ENCODE measurements around the gene SPATA31E1. TPM values are rescaled to one million over a fixed set of nuclear protein-coding genes. Genes with fewer than 3 reads are reported as not detected.
"Not testable (repeated sequence)": the region's sequence is repeated elsewhere in the genome, so short reads cannot be mapped to it uniquely, and the experiment has no call there.

Gene SPATA31E1
- total RNA-seq, 1 experiment from 2014 or later: 0.04 TPM

DNA sequence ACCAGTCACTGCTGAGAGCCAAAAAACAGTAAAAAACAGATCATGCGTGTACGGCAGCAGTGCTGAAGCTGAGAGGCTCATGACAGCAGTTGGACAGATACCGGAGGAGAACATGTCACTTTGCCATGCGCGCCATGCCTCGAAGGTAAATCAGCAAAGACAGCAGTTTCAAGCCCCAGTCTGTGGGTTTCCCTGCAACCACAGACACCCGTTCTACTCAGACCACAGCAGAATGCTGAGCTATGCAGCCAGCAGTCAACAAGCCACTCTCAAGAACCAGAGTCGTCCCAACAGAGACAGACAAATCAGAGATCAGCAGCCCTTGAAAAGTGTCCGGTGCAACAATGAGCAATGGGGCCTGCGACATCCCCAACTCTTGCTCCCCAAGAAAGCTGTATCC is 40.3 kb downstream of the SPATA31E1 start:
- H3K79me2 ChIP-seq (ENCODE audit: low read length); H3K9ac ChIP-seq (ENCODE audit: low read length); H3K27me3 ChIP-seq (ENCODE audit: low read length); H3F3A ChIP-seq (ENCODE audit: low read length, unreplicated experiment); DNase-seq; H3K9me3 ChIP-seq (ENCODE audit: low read length); H3K36me3 ChIP-seq (ENCODE audit: low read depth, low read length); H3K4me1 ChIP-seq (ENCODE audit: insufficient read depth, low read length); intact Hi-C loops (cut with micrococcal nuclease); H3K9me2 ChIP-seq (replicated peaks; ENCODE audit: low read length); H2AFZ ChIP-seq (ENCODE audit: low read length); H3K27ac ChIP-seq (ENCODE audit: low read length); CTCF ChIA-PET; BruUV-seq (replicated peaks); H3K4me3 ChIP-seq (ENCODE audit: low read length); H4K20me1 ChIP-seq (ENCODE audit: low read length); H3K4me2 ChIP-seq (ENCODE audit: low read length); ATAC-seq; POLR2A ChIA-PET (ENCODE audit: unreplicated experiment): not testable (repeated sequence)

DNA sequence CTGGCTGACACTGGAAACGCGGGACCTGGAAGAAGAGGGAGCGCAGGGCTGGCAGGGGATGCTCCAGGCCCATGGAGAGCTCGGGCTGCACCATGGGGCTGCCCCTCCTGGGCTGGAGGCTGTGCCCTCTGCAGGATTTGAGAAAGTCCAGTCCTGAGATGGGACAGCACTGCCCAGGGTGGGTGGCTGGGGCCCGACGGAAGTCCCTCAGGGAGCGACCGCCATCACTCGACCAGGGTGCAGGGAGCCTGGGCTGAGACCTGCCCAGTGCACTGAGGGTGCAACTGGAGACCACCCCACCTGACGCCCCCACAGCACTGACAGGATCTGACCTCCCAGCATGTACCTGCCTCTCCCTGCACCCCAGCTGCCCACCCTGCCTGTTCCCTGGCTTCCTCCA is 42.2 kb downstream of the SPATA31E1 start:
- BruUV-seq (replicated peaks); H3K36me3 ChIP-seq (ENCODE audit: low read depth, low read length); H3K9me2 ChIP-seq (replicated peaks; ENCODE audit: low read length); H3K79me2 ChIP-seq (ENCODE audit: low read length); H3K27me3 ChIP-seq (ENCODE audit: low read length); H3K4me1 ChIP-seq (ENCODE audit: insufficient read depth, low read length); CTCF ChIA-PET; H3K4me3 ChIP-seq (ENCODE audit: low read length); H4K20me1 ChIP-seq (ENCODE audit: low read length); H3K9me3 ChIP-seq (ENCODE audit: low read length); H3K27ac ChIP-seq (ENCODE audit: low read length); intact Hi-C loops (cut with micrococcal nuclease); DNase-seq; H2AFZ ChIP-seq (ENCODE audit: low read length); H3K4me2 ChIP-seq (ENCODE audit: low read length); ATAC-seq; POLR2A ChIA-PET (ENCODE audit: unreplicated experiment); H3F3A ChIP-seq (ENCODE audit: low read length, unreplicated experiment); H3K9ac ChIP-seq (ENCODE audit: low read length): not testable (repeated sequence)

DNA sequence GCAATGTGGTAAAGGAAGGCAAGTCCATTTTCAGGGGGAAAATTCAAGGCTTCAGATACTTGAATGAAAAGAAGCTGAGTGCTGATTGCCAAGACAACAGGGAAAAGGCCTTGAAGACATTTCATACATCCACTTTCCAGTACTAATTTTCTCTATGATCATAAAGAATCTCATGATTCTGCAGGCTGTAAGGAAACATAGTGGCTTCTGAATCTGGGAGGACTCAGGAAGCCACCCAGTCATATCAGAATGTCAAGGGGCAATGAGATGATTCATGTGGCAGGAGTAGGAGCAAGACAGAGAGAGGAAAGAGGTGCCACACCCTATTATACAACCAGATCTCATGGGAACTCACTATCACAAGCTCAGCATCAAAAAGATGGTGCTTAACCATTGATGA is 46.5 kb downstream of the SPATA31E1 start:
- CTCF ChIA-PET; H3K36me3 ChIP-seq (ENCODE audit: low read depth, low read length); H3K9me3 ChIP-seq (ENCODE audit: low read length); H3K27ac ChIP-seq (ENCODE audit: low read length); BruUV-seq (replicated peaks); H3K27me3 ChIP-seq (ENCODE audit: low read length); H2AFZ ChIP-seq (ENCODE audit: low read length); H3K9ac ChIP-seq (ENCODE audit: low read length); DNase-seq; H3K4me1 ChIP-seq (ENCODE audit: insufficient read depth, low read length); H3F3A ChIP-seq (ENCODE audit: low read length, unreplicated experiment); ATAC-seq; intact Hi-C loops (cut with micrococcal nuclease); H3K4me2 ChIP-seq (ENCODE audit: low read length); H3K79me2 ChIP-seq (ENCODE audit: low read length); H4K20me1 ChIP-seq (ENCODE audit: low read length); H3K9me2 ChIP-seq (replicated peaks; ENCODE audit: low read length); H3K4me3 ChIP-seq (ENCODE audit: low read length); POLR2A ChIA-PET (ENCODE audit: unreplicated experiment): not testable (repeated sequence)

DNA sequence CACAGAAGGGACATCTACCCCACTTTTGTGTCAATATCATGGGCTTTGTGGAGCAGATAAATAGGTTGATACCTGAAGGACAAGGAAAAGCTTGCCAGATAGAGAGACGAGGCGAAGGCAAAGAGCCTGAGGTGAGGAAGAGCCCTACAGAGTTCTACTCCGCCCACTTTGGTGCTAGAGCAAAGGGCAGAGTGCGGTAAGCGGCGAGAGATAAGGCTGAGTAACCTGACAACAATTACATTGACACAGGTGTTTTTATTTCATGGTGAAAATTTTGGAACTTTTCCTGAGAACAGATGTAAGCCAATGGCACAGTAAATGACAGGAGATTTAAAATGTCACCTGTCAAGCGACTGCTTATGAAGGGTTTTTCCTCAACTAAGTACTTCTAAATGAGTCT is 51.8 kb downstream of the SPATA31E1 start:
- H2AFZ ChIP-seq (ENCODE audit: low read length); ATAC-seq: not testable (repeated sequence)

DNA sequence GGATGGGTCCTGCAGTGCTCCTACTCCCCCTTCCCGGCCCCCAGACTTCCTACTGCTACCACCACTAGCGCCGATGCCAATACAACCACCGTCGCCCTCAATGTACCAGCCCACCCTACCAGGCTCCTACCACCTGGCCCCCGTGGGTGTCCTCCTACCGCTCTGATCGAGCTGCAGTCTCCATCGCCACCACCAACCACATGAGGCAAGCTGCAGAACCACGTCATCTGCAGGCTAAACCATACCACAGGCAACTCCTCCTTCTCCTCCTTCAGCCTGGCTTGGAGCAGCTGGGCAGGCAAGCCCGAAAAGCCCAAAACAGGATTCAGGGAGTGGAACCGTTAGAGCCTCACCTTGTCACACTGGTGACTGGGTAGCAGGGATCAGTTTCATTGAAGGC is 54.7 kb downstream of the SPATA31E1 start:
- H3K4me3 ChIP-seq (ENCODE audit: low read length); H3K9me2 ChIP-seq (replicated peaks; ENCODE audit: low read length); H3K9ac ChIP-seq (ENCODE audit: low read length); H2AFZ ChIP-seq (ENCODE audit: low read length); H3K9me3 ChIP-seq (ENCODE audit: low read length); H3K4me2 ChIP-seq (ENCODE audit: low read length); H4K20me1 ChIP-seq (ENCODE audit: low read length); BruUV-seq (replicated peaks); CTCF ChIA-PET; H3K36me3 ChIP-seq (ENCODE audit: low read depth, low read length); H3K4me1 ChIP-seq (ENCODE audit: insufficient read depth, low read length); H3K27me3 ChIP-seq (ENCODE audit: low read length); POLR2A ChIA-PET (ENCODE audit: unreplicated experiment); DNase-seq; H3K79me2 ChIP-seq (ENCODE audit: low read length); H3K27ac ChIP-seq (ENCODE audit: low read length); H3F3A ChIP-seq (ENCODE audit: low read length, unreplicated experiment); intact Hi-C loops (cut with micrococcal nuclease); ATAC-seq: not testable (repeated sequence)

More for the DNA sequence above, 51.8 kb downstream of the SPATA31E1 start:
- H3K9me2 ChIP-seq (replicated peaks; ENCODE audit: low read length); H3K79me2 ChIP-seq (ENCODE audit: low read length); POLR2A ChIA-PET (ENCODE audit: unreplicated experiment); H3K27ac ChIP-seq (ENCODE audit: low read length); H3K9me3 ChIP-seq (ENCODE audit: low read length); intact Hi-C loops (cut with micrococcal nuclease); BruUV-seq (replicated peaks); H3K36me3 ChIP-seq (ENCODE audit: low read depth, low read length); H4K20me1 ChIP-seq (ENCODE audit: low read length); H3K4me1 ChIP-seq (ENCODE audit: insufficient read depth, low read length); DNase-seq; H3K27me3 ChIP-seq (ENCODE audit: low read length); CTCF ChIA-PET; H3F3A ChIP-seq (ENCODE audit: low read length, unreplicated experiment); H3K4me3 ChIP-seq (ENCODE audit: low read length); H3K4me2 ChIP-seq (ENCODE audit: low read length); H3K9ac ChIP-seq (ENCODE audit: low read length): not testable (repeated sequence)

DNA sequence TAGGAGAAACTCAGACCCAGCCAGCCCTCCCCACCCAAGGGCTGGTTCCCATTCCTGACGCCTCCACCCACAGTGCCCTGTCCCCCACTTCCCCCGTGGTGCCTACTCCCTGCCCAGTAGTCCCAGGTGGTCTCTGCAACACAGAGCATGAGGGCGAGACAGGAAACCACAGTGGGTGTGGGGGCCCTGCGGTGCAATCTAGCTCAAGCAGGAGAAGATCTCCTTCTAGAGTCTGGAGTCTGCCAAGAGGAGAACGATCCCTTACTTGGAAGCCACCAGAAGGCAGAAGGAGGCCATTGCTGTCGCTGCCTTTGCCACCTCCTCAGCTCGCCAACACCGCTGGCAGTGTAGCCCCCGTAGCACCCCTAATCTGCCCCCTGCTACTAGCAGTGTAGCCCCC is 55.2 kb downstream of the SPATA31E1 start:
- DNase-seq; ATAC-seq; H3K9me2 ChIP-seq (replicated peaks; ENCODE audit: low read length); intact Hi-C loops (cut with micrococcal nuclease); H3K36me3 ChIP-seq (ENCODE audit: low read depth, low read length); H3K9me3 ChIP-seq (ENCODE audit: low read length); H2AFZ ChIP-seq (ENCODE audit: low read length); CTCF ChIA-PET; H3K27ac ChIP-seq (ENCODE audit: low read length); H3K4me3 ChIP-seq (ENCODE audit: low read length); H3F3A ChIP-seq (ENCODE audit: low read length, unreplicated experiment); H3K27me3 ChIP-seq (ENCODE audit: low read length); H3K4me1 ChIP-seq (ENCODE audit: insufficient read depth, low read length); H3K79me2 ChIP-seq (ENCODE audit: low read length); BruUV-seq (replicated peaks); H4K20me1 ChIP-seq (ENCODE audit: low read length); POLR2A ChIA-PET (ENCODE audit: unreplicated experiment); H3K4me2 ChIP-seq (ENCODE audit: low read length); H3K9ac ChIP-seq (ENCODE audit: low read length): not testable (repeated sequence)

DNA sequence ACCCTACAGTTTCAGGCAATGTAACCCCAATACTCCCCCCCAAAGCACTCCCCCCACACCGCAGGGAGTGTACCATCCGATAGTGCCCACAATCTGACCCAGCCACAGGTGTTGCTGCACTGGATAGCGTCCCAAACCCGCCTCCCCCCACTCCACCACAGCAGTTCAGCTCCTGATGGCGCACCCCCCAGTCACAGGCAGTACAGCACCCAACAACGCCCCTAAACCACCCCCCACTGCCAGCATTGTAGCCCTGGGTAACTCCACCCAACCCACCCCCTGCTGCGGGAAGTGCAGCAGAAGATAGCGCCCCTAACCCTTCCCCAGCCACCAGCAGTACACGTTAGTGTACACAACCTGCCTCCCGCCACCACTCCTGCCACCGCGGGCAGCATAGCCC is 55.7 kb downstream of the SPATA31E1 start:
- H3K4me3 ChIP-seq (ENCODE audit: low read length); H3K9ac ChIP-seq (ENCODE audit: low read length); H3K9me3 ChIP-seq (ENCODE audit: low read length); CTCF ChIA-PET; H3K9me2 ChIP-seq (replicated peaks; ENCODE audit: low read length); ATAC-seq; H3K36me3 ChIP-seq (ENCODE audit: low read depth, low read length); H3F3A ChIP-seq (ENCODE audit: low read length, unreplicated experiment); intact Hi-C loops (cut with micrococcal nuclease); H4K20me1 ChIP-seq (ENCODE audit: low read length); H3K4me2 ChIP-seq (ENCODE audit: low read length); H3K27me3 ChIP-seq (ENCODE audit: low read length); H3K27ac ChIP-seq (ENCODE audit: low read length); DNase-seq; POLR2A ChIA-PET (ENCODE audit: unreplicated experiment); BruUV-seq (replicated peaks); H3K4me1 ChIP-seq (ENCODE audit: insufficient read depth, low read length); H2AFZ ChIP-seq (ENCODE audit: low read length); H3K79me2 ChIP-seq (ENCODE audit: low read length): not testable (repeated sequence)

All from PC-3 (cell line).